ENCODE data around the gene CTDSP1.

The CTDSP1 gene

DNA sequence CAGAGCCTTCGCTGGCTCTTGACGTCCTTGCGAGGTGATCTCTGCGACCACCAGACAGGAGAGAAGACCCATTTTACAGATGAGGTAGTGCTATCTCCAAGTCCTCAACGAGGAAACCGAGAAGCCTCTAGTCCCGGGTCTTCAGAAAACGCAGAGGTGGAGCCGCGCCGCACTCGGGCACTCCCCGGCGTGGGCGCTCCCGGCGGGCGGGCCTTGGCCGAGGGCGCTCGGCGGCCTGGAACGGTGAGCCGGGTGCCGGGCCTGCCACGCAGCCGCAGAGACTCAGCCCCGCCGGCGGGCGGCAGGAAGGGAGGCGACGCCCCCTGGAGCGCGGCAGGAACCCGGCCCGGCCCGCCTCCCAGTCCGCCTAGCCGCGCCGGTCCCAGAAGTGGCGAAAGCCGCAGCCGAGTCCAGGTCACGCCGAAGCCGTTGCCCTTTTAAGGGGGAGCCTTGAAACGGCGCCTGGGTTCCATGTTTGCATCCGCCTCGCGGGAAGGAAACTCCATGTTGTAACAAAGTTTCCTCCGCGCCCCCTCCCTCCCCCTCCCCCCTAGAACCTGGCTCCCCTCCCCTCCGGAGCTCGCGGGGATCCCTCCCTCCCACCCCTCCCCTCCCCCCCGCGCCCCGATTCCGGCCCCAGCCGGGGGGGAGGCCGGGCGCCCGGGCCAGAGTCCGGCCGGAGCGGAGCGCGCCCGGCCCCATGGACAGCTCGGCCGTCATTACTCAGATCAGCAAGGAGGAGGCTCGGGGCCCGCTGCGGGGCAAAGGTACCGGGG is at the start of gene CTDSP1:
Gene CTDSP1, plus strand, starts transcription at position 478 of the 776 bp plus-strand sequence. Its CDS starts 223 bp downstream, at position 701.
- DNase-seq = peak; percentile 95

- no peak for DNase-seq
Measured at GRCh38 chr2:218354045-218354444, 45.6 kb upstream of the CTDSP1 start.

GRCh38 chr2:218354850-218355443 is 44.7 kb upstream of the CTDSP1 start:
- no peak for DNase-seq

- DNase-seq = no peak
Measured at GRCh38 chr2:218357236-218358177, 42.2 kb upstream of the CTDSP1 start.

GRCh38 chr2:218360453-218360852 is 39.2 kb upstream of the CTDSP1 start:
- DNase-seq = no peak

DNA sequence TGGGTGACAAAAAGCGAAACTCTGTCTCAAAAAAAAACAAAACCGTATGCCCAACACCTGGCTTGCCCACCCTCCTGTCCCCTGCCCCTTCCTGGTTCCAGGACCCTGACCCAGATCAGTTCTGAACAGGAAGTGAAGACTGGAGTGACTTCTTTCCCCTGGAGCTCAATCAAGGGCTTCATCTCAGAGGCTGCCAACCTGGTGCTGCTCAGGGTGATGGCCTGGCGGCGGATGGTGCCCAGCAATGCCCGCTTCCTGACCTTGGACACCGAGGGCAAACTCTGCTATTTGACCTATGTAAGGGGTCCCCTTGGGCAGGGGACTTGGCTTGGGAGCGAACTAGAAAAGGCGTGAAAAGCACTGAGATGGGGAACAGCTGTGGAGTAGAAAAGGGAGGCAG is 37.1 kb upstream of the CTDSP1 start:
- DNase-seq = no peak

DNA sequence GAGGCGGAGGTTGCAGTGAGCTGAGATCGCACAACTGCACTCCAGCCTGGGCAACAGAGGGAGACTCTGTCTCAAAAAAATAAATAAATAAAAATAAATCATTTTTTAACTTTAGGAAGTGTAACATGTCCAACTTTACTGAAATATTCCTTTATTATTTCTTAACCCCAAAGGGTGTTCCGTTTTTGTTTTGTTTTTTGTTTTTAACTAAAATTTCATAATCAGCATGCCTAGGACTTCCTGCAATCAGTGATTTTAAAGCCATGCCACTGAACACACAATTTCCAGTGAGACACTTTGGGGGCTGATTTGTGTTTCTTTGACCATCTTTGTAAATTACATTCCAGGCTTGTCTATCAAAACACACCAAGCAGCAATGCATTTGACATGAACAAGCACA is 35.9 kb upstream of the CTDSP1 start:
- no peak for DNase-seq

- no peak for DNase-seq
Measured at GRCh38 chr2:218364196-218364595, 35.5 kb upstream of the CTDSP1 start.

- no peak for DNase-seq
Measured at GRCh38 chr2:218366621-218367414, 32.9 kb upstream of the CTDSP1 start.

- peak; percentile 83 for DNase-seq
Measured at GRCh38 chr2:218367415-218368149, 32.1 kb upstream of the CTDSP1 start.

DNA sequence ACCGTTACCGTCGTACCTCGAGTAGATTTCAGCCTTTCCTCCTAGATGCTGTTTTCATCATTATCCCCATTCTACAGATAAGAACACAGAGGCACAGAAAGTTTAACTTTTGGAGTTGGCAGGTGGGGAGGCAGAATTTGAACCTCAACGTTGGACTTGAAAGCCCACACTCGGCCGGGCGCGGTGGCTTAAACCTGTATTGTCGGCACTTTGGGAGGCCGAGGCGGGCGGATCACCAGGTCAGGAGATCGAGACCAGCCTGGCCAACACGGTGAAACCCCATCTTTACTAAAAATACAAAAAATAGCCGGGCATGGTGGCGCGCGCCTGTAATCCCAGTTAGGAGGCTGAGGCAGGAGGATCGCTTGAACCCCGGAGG is 31.5 kb upstream of the CTDSP1 start:
- no peak for DNase-seq

DNA sequence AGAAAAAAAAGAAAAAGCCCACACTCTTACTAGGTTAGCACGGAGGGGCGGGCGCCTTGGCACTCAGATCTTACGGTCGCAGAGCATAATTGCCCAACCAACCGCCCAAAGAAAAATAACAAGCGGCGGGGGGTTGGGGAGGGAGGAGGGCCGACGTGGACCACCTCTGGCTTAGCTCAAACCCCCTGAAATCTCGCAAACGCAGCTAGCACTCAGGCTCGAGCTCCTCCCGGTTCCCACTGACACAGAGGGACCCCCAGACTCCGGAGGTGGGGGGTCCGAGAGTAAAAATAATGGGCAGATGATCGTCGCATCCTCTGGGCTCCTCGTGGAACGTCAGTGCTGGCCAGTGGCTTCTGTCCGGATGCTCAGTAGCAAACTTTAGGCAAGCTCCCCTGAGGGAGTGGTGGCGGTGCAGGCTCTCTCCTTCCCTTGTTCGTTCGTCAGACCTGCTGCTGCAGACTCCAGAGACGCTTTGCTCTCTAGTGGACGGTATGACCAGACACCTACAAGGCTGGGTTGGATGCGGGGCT is 31.0 kb upstream of the CTDSP1 start:
- no peak for DNase-seq

GRCh38 chr2:218369330-218369729 is 30.3 kb upstream of the CTDSP1 start:
- DNase-seq = no peak

DNA sequence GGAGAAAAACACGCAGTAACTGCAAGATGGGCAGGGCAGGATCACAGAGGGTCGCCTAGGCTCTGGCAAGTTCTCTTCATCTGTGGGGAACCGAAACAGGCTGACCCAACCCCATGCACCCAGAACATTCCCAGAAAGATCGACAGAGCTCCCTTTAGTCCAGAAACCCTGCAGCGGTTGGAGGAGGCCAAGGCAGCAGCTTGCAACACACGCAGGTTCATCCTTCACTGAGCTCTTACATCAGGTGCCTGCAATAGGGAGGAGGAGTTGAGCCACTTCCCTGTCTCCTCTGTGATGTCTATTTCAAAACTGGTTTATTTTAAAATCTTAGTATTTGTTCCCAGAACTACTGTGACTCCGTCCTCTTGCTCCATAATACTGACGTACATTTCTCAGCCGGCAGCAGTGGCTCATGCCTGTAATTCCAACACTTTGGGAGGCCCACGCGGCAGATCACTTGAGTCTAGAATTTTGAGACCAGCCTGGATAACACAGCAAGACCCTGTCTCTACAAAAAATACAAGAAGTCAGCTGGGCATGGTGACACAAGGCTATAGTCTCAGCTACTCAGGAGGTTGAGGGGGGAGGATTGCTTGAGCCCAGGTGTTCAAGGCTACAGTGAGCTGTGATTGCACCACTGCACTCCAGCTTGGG is 29.1 kb upstream of the CTDSP1 start:
- DNase-seq = no peak

DNA sequence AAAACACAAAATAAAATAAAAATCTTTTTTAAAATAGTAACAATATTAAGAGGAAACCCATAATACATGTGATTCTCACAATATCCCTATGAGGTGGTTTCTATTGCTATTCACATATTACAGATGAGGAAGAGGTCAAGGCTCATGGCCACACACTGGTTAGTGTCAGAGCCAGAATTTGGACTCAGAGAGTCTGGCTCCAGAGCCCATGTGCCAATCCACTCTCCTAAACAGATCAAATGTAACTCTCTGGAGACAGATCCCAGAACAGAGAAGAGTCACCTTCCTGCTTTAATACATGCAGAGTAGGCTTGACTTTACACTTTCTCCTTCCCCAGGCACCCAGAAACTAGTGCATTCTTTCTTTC is 27.7 kb upstream of the CTDSP1 start:
- DNase-seq = no peak

DNA sequence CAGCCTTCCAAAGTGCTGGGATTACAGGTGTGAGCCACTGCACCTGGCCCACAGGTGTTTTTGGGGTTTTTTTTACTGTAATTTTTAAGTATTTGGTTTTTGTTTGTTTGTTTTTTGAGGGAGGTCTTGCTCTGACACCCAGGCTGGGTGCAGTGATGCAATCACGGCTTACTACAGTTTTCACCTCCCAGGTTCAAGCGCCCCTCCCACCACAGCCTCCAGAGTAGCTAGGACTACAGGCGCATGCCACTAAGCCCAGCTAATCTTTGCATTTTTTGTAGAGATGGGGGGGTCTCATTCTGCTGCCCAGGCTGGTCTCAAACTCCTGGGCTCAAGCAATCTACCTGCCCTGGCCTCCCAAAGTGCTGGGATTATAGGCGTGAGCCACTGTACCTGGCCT is 24.9 kb upstream of the CTDSP1 start:
- DNase-seq = no peak

- no peak for DNase-seq
Measured at GRCh38 chr2:218375212-218375611, 24.5 kb upstream of the CTDSP1 start.

- no peak for DNase-seq
Measured at GRCh38 chr2:218378053-218378452, 21.6 kb upstream of the CTDSP1 start.

DNA sequence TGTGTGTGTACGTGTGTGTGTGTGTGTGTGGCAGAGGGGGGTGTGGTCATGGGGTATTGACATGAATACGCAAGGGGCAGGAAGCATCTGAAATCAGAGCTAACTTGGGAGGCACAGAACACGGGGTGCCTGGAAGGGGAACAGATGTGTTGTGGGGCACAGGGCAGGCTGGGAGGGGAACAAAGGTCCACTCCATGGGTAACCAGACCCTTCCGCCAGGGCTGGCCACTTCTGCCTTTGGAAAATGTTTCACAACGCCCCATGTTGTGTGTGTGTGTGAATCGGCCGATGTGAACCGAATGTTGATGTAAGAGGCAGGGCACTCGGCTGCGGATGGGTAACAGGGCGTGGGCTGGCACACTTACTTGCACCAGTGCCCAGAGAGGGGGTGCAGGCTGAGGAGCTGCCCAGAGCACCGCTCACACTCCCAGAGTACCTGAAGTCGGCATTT is 17.7 kb upstream of the CTDSP1 start, which contains the start of gene SLC11A1:
Gene SLC11A1, plus strand, starts transcription at position 358 of the 451 bp plus-strand sequence. CDS start 96 bp downstream, outside the sequence.
- no peak for DNase-seq

- DNase-seq = no peak
Measured at GRCh38 chr2:218382785-218383184, 16.9 kb upstream of the CTDSP1 start.

All from stimulated activated CD8-positive, alpha-beta memory T cell treated with anti-CD3 and anti-CD28 coated beads, Interleukin-4, amount 100 ng/mL, for 48 hours (primary cell).